Stimulated activated naive CD8-positive, alpha-beta T cell treated with anti-CD3 and anti-CD28 coated beads, Interleukin-15, Interleukin-2, amounts not matched to agents 100 U/mL and 50 U/mL, for 24 hours (primary cell): ENCODE data around the gene FCER2.

Experiments
- ATAC-seq: fragments of 150-1000 bp; cut with Tn5 transposase; one replicate; pipeline ENCODE4 v1.10.0; 2021
- DNase-seq: peaks from one replicate; pipeline ENCODE4 v3.0.0; 2021

The FCER2 gene

GRCh38 chr19:7699417-7700401 is 2.2 kb downstream of the FCER2 start:
- peak; percentile 74 for DNase-seq
- peak; percentile 77 for ATAC-seq

- ATAC-seq (no peak), DNase-seq (no peak)
Measured at GRCh38 chr19:7699003-7699402, 2.9 kb downstream of the FCER2 start.

- DNase-seq (no peak), ATAC-seq (no peak)
Measured at GRCh38 chr19:7698583-7698982, 3.3 kb downstream of the FCER2 start.

GRCh38 chr19:7697721-7698287 is 4.1 kb downstream of the FCER2 start:
- DNase-seq = no peak
- no peak for ATAC-seq

GRCh38 chr19:7694499-7694898 is 7.4 kb downstream of the FCER2 start:
- ATAC-seq (no peak), DNase-seq (no peak)

- DNase-seq (no peak), ATAC-seq (peak; percentile 53)
Measured at GRCh38 chr19:7692417-7693088, 9.4 kb downstream of the FCER2 start.

GRCh38 chr19:7691497-7691896 is 10.4 kb downstream of the FCER2 start:
- peak; percentile 11 for ATAC-seq
- no peak for DNase-seq

GRCh38 chr19:7690779-7691258 is 11.1 kb downstream of the FCER2 start:
- ATAC-seq (no peak), DNase-seq (no peak)

- DNase-seq (no peak), ATAC-seq (no peak)
Measured at GRCh38 chr19:7689165-7689564, 12.8 kb downstream of the FCER2 start.

- ATAC-seq (no peak), DNase-seq (no peak)
Measured at GRCh38 chr19:7687177-7687576, 14.8 kb downstream of the FCER2 start.

- DNase-seq = no peak
- ATAC-seq = no peak
Measured at GRCh38 chr19:7685546-7686445, 16.1 kb downstream of the FCER2 start.

GRCh38 chr19:7682175-7682855 is 19.6 kb downstream of the FCER2 start:
- no peak for ATAC-seq

GRCh38 chr19:7681340-7682174 is 20.4 kb downstream of the FCER2 start:
- ATAC-seq (peak; percentile 60), DNase-seq (peak; percentile 92)

More at GRCh38 chr19:7682175-7682855, 19.6 kb downstream of the FCER2 start:
- DNase-seq = no peak

- DNase-seq (peak; percentile 91), ATAC-seq (peak; percentile 51)
Measured at GRCh38 chr19:7680606-7681339, 21.2 kb downstream of the FCER2 start, which contains the start of gene TRAPPC5. TRAPPC5 (plus strand) TSS chr19:7680833; CDS start chr19:7682254, 1,421 bp downstream.

GRCh38 chr19:7679771-7680605 is 21.9 kb downstream of the FCER2 start:
- DNase-seq (no peak), ATAC-seq (no peak)

- ATAC-seq (peak; percentile 60), DNase-seq (peak; percentile 64)
Measured at GRCh38 chr19:7678971-7679751, 22.8 kb downstream of the FCER2 start.

- no peak for ATAC-seq
- no peak for DNase-seq
Measured at GRCh38 chr19:7677669-7678311, 24.1 kb downstream of the FCER2 start.
